HCT116 (cell line): ENCODE measurements around the gene GRIA1. TPM values are rescaled to one million over a fixed set of nuclear protein-coding genes. Genes with fewer than 3 reads are reported as not detected.

ENCODE experiments used
- ATAC-seq: fragments of 200-7000 bp; cut with Tn5 transposase; 2 replicates; pipeline ENCODE4 v1.9.1; 2020; ENCODE audit warnings: mild to moderate bottlenecking, moderate library complexity
- BruUV-seq: library from RNA; stranded (reverse); fragments of 400-500 nt; replicated peaks from 2 replicates; lab custom pipeline; 2021; lab: Mats Ljungman, UMichigan
- CTCF ChIA-PET: fragments of 300-600 bp; sonication (Branson Sonifier 250); formaldehyde crosslinking; loops from one replicate; lab custom pipeline; 2021; ENCODE audit warnings: antibody characterized with exemption; lab: Charles Lee
- POLR2A ChIA-PET: fragments of 300-600, 350-600 bp; sonication (Branson Sonifier 250); formaldehyde crosslinking; loops from one replicate; lab custom pipeline; 2021; ENCODE audit warnings: antibody characterized with exemption; lab: Charles Lee
- RAD21 ChIA-PET, 2 experiments: fragments of 300-600 bp; sonication (Branson Sonifier 250); formaldehyde crosslinking; loops; one replicate each; lab custom pipeline; 2023; ENCODE audit warnings: low total read pairs in 2 of 2; ENCODE audit not compliant: uncharacterized antibody in 2 of 2, unreplicated experiment in 2 of 2, low non-redundant PET in 1 of 2; lab: Charles Lee
- DNase-seq: peaks from one replicate; pipeline ENCODE4 v3.0.0-alpha.2; 2010; ENCODE audit warnings: low read depth, low spot score
- H2AFZ ChIP-seq: fragments of 200-600 bp; shearing (Covaris generic), sonication (generic); 2 replicates; pipeline ENCODE4 v1.6.1; 2017; ENCODE audit warnings: low read depth, mixed run types, mixed read lengths, antibody characterized with exemption, low read length; ENCODE audit not compliant: poor library complexity, severe bottlenecking
- H3K27ac ChIP-seq: 2 replicates; pipeline ENCODE4 v1.5.1; 2012; ENCODE audit warnings: low read depth, low read length
- H3K27me3 ChIP-seq: fragments of 200-600 bp; sonication (generic); 2 replicates; pipeline ENCODE4 v1.6.1; 2016; ENCODE audit warnings: mixed run types, low read length, mixed read lengths; ENCODE audit not compliant: insufficient read depth
- H3K36me3 ChIP-seq, 2 experiments: fragments of 200-500 bp in 1 of 2; fragments of 200-600 bp in 1 of 2; sonication (Bioruptor generic) in 1 of 2; sonication (generic) in 1 of 2; 2 replicates each; pipeline versions ENCODE4 v1.5.1 to v1.6.1; 2014 to 2016; ENCODE audit warnings: low read length in 2 of 2, inconsistent platforms in 1 of 2, mixed read lengths in 1 of 2, mixed run types in 1 of 2; ENCODE audit not compliant: insufficient read depth in 2 of 2, control insufficient read depth in 1 of 2
- H3K4me1 ChIP-seq, 2 experiments: fragments of 200-600 bp in 1 of 2; sonication (generic) in 1 of 2; 2 replicates each; pipeline versions ENCODE4 v1.5.1 to v1.6.1; 2012 to 2017; ENCODE audit warnings: low read length in 2 of 2, inconsistent platforms in 1 of 2, mild to moderate bottlenecking in 1 of 2, mixed read lengths in 1 of 2, mixed run types in 1 of 2, moderate library complexity in 1 of 2; ENCODE audit not compliant: insufficient read depth in 2 of 2, control insufficient read depth in 1 of 2
- H3K4me2 ChIP-seq: fragments of 200-600 bp; sonication (generic); 2 replicates; pipeline ENCODE4 v1.6.1; 2017; ENCODE audit warnings: mixed run types, low read length, mixed read lengths
- H3K4me3 ChIP-seq, 2 experiments: fragments of 200-600 bp in 1 of 2; sonication (generic) in 1 of 2; replicated peaks in 1 of 2; 2 replicates each; pipeline ENCODE4 v1.5.1; 2011 to 2016; ENCODE audit warnings: low read length in 2 of 2, control low read depth in 1 of 2, low read depth in 1 of 2, mild to moderate bottlenecking in 1 of 2, mixed read lengths in 1 of 2, mixed run types in 1 of 2
- H3K79me2 ChIP-seq: fragments of 200-600 bp; sonication (generic); 2 replicates; pipeline ENCODE4 v1.6.1; 2017; ENCODE audit warnings: mild to moderate bottlenecking, mixed run types, low read length, moderate library complexity, mixed read lengths; ENCODE audit not compliant: insufficient read depth
- H3K9ac ChIP-seq: fragments of 200-600 bp; sonication (generic); 2 replicates; pipeline ENCODE4 v1.6.1; 2016; ENCODE audit warnings: low read length, mixed read lengths
- H3K9me2 ChIP-seq: fragments of 200-600 bp; sonication (generic), shearing (Covaris generic); 2 replicates; pipeline ENCODE4 v1.6.1; 2017; ENCODE audit warnings: mixed run types, mild to moderate bottlenecking, moderate library complexity; ENCODE audit not compliant: insufficient read depth
- H3K9me3 ChIP-seq, 2 experiments: fragments of 200-500 bp in 1 of 2; fragments of 200-600 bp in 1 of 2; sonication (Bioruptor generic) in 1 of 2; sonication (generic) in 1 of 2; 2 replicates each; pipeline ENCODE4 v1.6.1; 2014 to 2017; ENCODE audit warnings: low read length in 2 of 2, mixed read lengths in 2 of 2, inconsistent platforms in 1 of 2, low read depth in 1 of 2, mild to moderate bottlenecking in 1 of 2, mixed run types in 1 of 2, moderate library complexity in 1 of 2; ENCODE audit not compliant: control insufficient read depth in 1 of 2, insufficient read depth in 1 of 2
- H4K20me1 ChIP-seq: fragments of 200-600 bp; sonication (generic), shearing (Covaris generic); 2 replicates; pipeline ENCODE4 v1.6.1; 2017; ENCODE audit warnings: mixed run types, mild to moderate bottlenecking, moderate library complexity; ENCODE audit not compliant: insufficient read depth
- CBX3 ChIP-seq: IDR thresholded peaks from 2 replicates; pipeline ENCODE4 v1.6.1; 2012; ENCODE audit warnings: low read depth
- EGR1 ChIP-seq: IDR thresholded peaks from 2 replicates; pipeline ENCODE4 v1.6.1; 2012; ENCODE audit warnings: low read depth
- ELF1 ChIP-seq: IDR thresholded peaks from 2 replicates; pipeline ENCODE4 v1.6.1; 2012; ENCODE audit warnings: low read depth, borderline replicate concordance
- EZH2 ChIP-seq: fragments of 200-600 bp; sonication (generic); IDR thresholded peaks from 2 replicates; pipeline ENCODE4 v1.6.1; 2017; ENCODE audit warnings: antibody characterized with exemption, mixed run types
- FOSL1 ChIP-seq: IDR thresholded peaks from 2 replicates; pipeline ENCODE4 v1.6.1; 2012; ENCODE audit warnings: low read depth
- JUND ChIP-seq: IDR thresholded peaks from 2 replicates; pipeline ENCODE4 v1.6.1; 2012
- MAX ChIP-seq: IDR thresholded peaks from 2 replicates; pipeline ENCODE4 v1.6.1; 2012
- POLR2A ChIP-seq: IDR thresholded peaks from 2 replicates; pipeline ENCODE4 v1.7.0; 2011; ENCODE audit warnings: borderline replicate concordance; ENCODE audit not compliant: insufficient read depth, insufficient read length; ENCODE audit errors: extremely low read depth
- POLR2AphosphoS5 ChIP-seq: IDR thresholded peaks from 2 replicates; pipeline ENCODE4 v1.6.1; 2011; ENCODE audit warnings: mild to moderate bottlenecking, low read depth, low read length, moderate library complexity
- SP1 ChIP-seq: IDR thresholded peaks from 2 replicates; pipeline ENCODE4 v1.6.1; 2012; ENCODE audit warnings: low read depth
- SRF ChIP-seq: IDR thresholded peaks from 2 replicates; pipeline ENCODE4 v1.6.1; 2012; ENCODE audit warnings: low read depth
- YY1 ChIP-seq: IDR thresholded peaks from 2 replicates; pipeline ENCODE4 v1.6.1; 2011; ENCODE audit warnings: low read length, low read depth, moderate library complexity, mild to moderate bottlenecking; ENCODE audit not compliant: insufficient replicate concordance; ENCODE audit errors: extremely low read depth
- ZFX ChIP-seq: fragments of 450-650 bp; IDR thresholded peaks from 2 replicates; pipeline ENCODE4 v1.6.1; 2017
- ZNF274 ChIP-seq: fragments of 200-500 bp; sonication (Bioruptor generic); IDR thresholded peaks from 2 replicates; pipeline ENCODE4 v1.6.1; 2014; ENCODE audit warnings: mild to moderate bottlenecking, low read depth, low read length, inconsistent platforms
- intact Hi-C: fragments of 100-400 bp; cut with micrococcal nuclease; formaldehyde crosslinking; loops from 2 replicates; pipeline ENCODE4 v1.10.0; 2022
- total RNA-seq: library from RNA; stranded (reverse); gene quantifications from one replicate; pipeline ENCODE4 v1.2.1, GENCODE V29; 2021; ENCODE audit not compliant: unreplicated experiment
- TF ChIP-seq, protein P1 (sequence below): IDR thresholded peaks from 2 replicates; pipeline ENCODE4 v1.6.1; 2012
- TF ChIP-seq, protein P2 (sequence below): IDR thresholded peaks from 2 replicates; pipeline ENCODE4 v1.6.1; 2011; ENCODE audit warnings: mild to moderate bottlenecking, low read length, moderate library complexity; ENCODE audit not compliant: insufficient replicate concordance; ENCODE audit errors: extremely low read depth

The GRIA1 gene
- total RNA-seq, 1 experiment from 2014 or later = not detected

- no peaks in the 10 kb centered on the region for H3K4me1 ChIP-seq
- no peak for DNase-seq
- H3K4me3 ChIP-seq = no peak overlapping the region
- intact Hi-C loops = no loop called here
- no peak overlapping the region for H3K9ac ChIP-seq
- H4K20me1 ChIP-seq = no peaks in the 10 kb centered on the region
- H3K9me3 ChIP-seq = no peaks in the 10 kb centered on the region
- H3K27me3 ChIP-seq = no peaks in the 10 kb centered on the region
- no peak overlapping the region for H3K27ac ChIP-seq
- ChIA-PET RAD21 (no interaction called here), CTCF (no interaction called here), POLR2A (no interaction called here)
- TF ChIP-seq POLR2A (no peak), YY1 (no peak), ZFX (no peak), CBX3 (no peak), JUND (no peak), POLR2AphosphoS5 (no peak), EGR1 (no peak), ELF1 (no peak), MAX (no peak), EZH2 (no peak), ZNF274 (no peak), SRF (no peak), FOSL1 (no peak), SP1 (no peak)
- TF ChIP-seq, protein P1, sequence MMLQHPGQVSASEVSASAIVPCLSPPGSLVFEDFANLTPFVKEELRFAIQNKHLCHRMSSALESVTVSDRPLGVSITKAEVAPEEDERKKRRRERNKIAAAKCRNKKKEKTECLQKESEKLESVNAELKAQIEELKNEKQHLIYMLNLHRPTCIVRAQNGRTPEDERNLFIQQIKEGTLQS = no peak
- TF ChIP-seq, protein P2, sequence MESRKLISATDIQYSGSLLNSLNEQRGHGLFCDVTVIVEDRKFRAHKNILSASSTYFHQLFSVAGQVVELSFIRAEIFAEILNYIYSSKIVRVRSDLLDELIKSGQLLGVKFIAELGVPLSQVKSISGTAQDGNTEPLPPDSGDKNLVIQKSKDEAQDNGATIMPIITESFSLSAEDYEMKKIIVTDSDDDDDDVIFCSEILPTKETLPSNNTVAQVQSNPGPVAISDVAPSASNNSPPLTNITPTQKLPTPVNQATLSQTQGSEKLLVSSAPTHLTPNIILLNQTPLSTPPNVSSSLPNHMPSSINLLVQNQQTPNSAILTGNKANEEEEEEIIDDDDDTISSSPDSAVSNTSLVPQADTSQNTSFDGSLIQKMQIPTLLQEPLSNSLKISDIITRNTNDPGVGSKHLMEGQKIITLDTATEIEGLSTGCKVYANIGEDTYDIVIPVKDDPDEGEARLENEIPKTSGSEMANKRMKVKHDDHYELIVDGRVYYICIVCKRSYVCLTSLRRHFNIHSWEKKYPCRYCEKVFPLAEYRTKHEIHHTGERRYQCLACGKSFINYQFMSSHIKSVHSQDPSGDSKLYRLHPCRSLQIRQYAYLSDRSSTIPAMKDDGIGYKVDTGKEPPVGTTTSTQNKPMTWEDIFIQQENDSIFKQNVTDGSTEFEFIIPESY = no peak
- H3K79me2 ChIP-seq = no peaks in the 10 kb centered on the region
- H2AFZ ChIP-seq = no peak overlapping the region
- H3K36me3 ChIP-seq = no peaks in the 10 kb centered on the region
- no peak for ATAC-seq
- BruUV-seq = no TSS peak
- no peaks in the 10 kb centered on the region for H3K9me2 ChIP-seq
- H3K4me2 ChIP-seq = no peak overlapping the region
Observed at GRCh38 chr5:153543959-153544470, 53.5 kb downstream of the GRIA1 start.
